Mammary epithelial cell (primary cell): ENCODE measurements around the gene ASCC2.

Experiments
- CTCF ChIP-seq, 2 donors: IDR thresholded peaks in 1 of 2; conservative IDR thresholded peaks in 1 of 2; 2 replicates each; pipeline ENCODE4 v1.5.1; 2011 to 2012; ENCODE audit warnings: inconsistent platforms in 2 of 2, low read length in 2 of 2, mild to moderate bottlenecking in 2 of 2, control low read depth in 1 of 2, low read depth in 1 of 2; ENCODE audit not compliant: insufficient read depth in 1 of 2; ENCODE audit errors: extremely low read depth in 1 of 2
- EZH2 ChIP-seq: IDR thresholded peaks from 2 replicates; pipeline ENCODE4 v1.6.1; 2012; ENCODE audit warnings: low read length, inconsistent platforms, borderline replicate concordance

- TF ChIP-seq CTCF (conservative IDR thresholded peaks at IDR 0.05 in 1 of 2, IDR thresholded peaks at IDR 0.05 in 1 of 2; ENCODE audit: extremely low read depth in 1 of 2, insufficient read depth in 1 of 2, low read depth in 1 of 2, low read length in 2 of 2) (no peak), EZH2 (no peak)
Observed at GRCh38 chr22:29751669-29752068, 86.4 kb downstream of the ASCC2 start.
